ENCODE measurements around the gene FASTKD1.
"Not testable (repeated sequence)": the region's sequence is repeated elsewhere in the genome, so short reads cannot be mapped to it uniquely, and the experiment has no call there.

Gene FASTKD1

GRCh38 chr2:169573160-169573973, at the start of gene FASTKD1:
Gene FASTKD1 (minus strand): TSS chr2:169573865. CDS start chr2:169572029, 1,836 bp downstream.
- peak; percentile 43 for DNase-seq

GRCh38 chr2:169623235-169623634, 49.6 kb upstream of the FASTKD1 start:
- no peak for DNase-seq

GRCh38 chr2:169620509-169620908, 46.8 kb upstream of the FASTKD1 start:
- DNase-seq: no peak

GRCh38 chr2:169619946-169620345, 46.3 kb upstream of the FASTKD1 start:
- DNase-seq: no peak

GRCh38 chr2:169615982-169616381, 42.3 kb upstream of the FASTKD1 start:
- not testable (repeated sequence) for DNase-seq

- DNase-seq: no peak
Measured at GRCh38 chr2:169613876-169614275, 40.2 kb upstream of the FASTKD1 start.

- no peak for DNase-seq
Measured at GRCh38 chr2:169609264-169609663, 35.6 kb upstream of the FASTKD1 start.

- DNase-seq: no peak
Measured at GRCh38 chr2:169599568-169599967, 25.9 kb upstream of the FASTKD1 start.

GRCh38 chr2:169598982-169599381, 25.3 kb upstream of the FASTKD1 start:
- no peak for DNase-seq

- DNase-seq: not testable (repeated sequence)
Measured at GRCh38 chr2:169596546-169596945, 22.9 kb upstream of the FASTKD1 start.

GRCh38 chr2:169590804-169591203, 17.1 kb upstream of the FASTKD1 start:
- DNase-seq: no peak

- no peak for DNase-seq
Measured at GRCh38 chr2:169585673-169586072, 12.0 kb upstream of the FASTKD1 start.

- peak; percentile 77 for DNase-seq
Measured at GRCh38 chr2:169584005-169584877, 10.6 kb upstream of the FASTKD1 start, which contains the start of gene PPIG. Gene PPIG (plus strand): TSS chr2:169584351. CDS start chr2:169604042, 19,691 bp downstream.

GRCh38 chr2:169583518-169583917, 9.9 kb upstream of the FASTKD1 start:
- DNase-seq: no peak

- not testable (repeated sequence) for DNase-seq
Measured at GRCh38 chr2:169582552-169583266, 9.0 kb upstream of the FASTKD1 start.

- DNase-seq: no peak
Measured at GRCh38 chr2:169579044-169579443, 5.4 kb upstream of the FASTKD1 start.

- DNase-seq: not testable (repeated sequence)
Measured at GRCh38 chr2:169575264-169575663, 1.6 kb upstream of the FASTKD1 start.

- not testable (repeated sequence) for DNase-seq
Measured at GRCh38 chr2:169574539-169574938, 874 bp upstream of the FASTKD1 start.

- no peak for DNase-seq
Measured at GRCh38 chr2:169573974-169574299, 272 bp upstream of the FASTKD1 start.

GRCh38 chr2:169572821-169573159, 875 bp downstream of the FASTKD1 start:
- DNase-seq: no peak

GRCh38 chr2:169572189-169572588, 1.5 kb downstream of the FASTKD1 start:
- no peak for DNase-seq

- no peak for DNase-seq
Measured at GRCh38 chr2:169571571-169571970, 2.1 kb downstream of the FASTKD1 start.

- not testable (repeated sequence) for DNase-seq
Measured at GRCh38 chr2:169570752-169571151, 2.9 kb downstream of the FASTKD1 start.

Measured in NCI-H2081 treated with DMSO at 0.1 percent for 48 hours (cell line).